WTC11 (cell line): ENCODE results near the gene PPP4R4. TPM values are rescaled to one million over a fixed set of nuclear protein-coding genes. Genes with fewer than 3 reads are reported as not detected.

Experiments used
- ATAC-seq: fragments of 200-7000 bp; cut with Tn5 transposase; 2 replicates; pipeline ENCODE4 v1.10.0; 2021; ENCODE audit warnings: mild to moderate bottlenecking, moderate library complexity
- CTCF ChIA-PET: fragments of 300-600 bp; sonication (Branson Sonifier 250); formaldehyde crosslinking; loops from one replicate; lab custom pipeline; 2021; ENCODE audit warnings: antibody characterized with exemption; lab: Charles Lee
- POLR2A ChIA-PET: fragments of 350-600 bp; sonication (Branson Sonifier 250); formaldehyde crosslinking; loops from one replicate; lab custom pipeline; 2021; ENCODE audit warnings: antibody characterized with exemption; lab: Charles Lee
- DNase-seq: peaks from one replicate; pipeline ENCODE4 v3.0.0; 2021; ENCODE audit warnings: low spot score
- H3K27ac Mint-ChIP-seq: 2 replicates; pipeline ENCODE4 v1.8.0; 2021; ENCODE audit warnings: mixed read lengths
- H3K27me3 Mint-ChIP-seq: 2 replicates; pipeline ENCODE4 v1.8.0; 2021; ENCODE audit warnings: low read depth, mild to moderate bottlenecking, moderate library complexity, mixed read lengths
- H3K36me3 Mint-ChIP-seq: 2 replicates; pipeline ENCODE4 v1.8.0; 2021; ENCODE audit warnings: mixed read lengths
- H3K4me1 Mint-ChIP-seq: 2 replicates; pipeline ENCODE4 v1.8.0; 2022; ENCODE audit warnings: mixed read lengths
- H3K4me3 Mint-ChIP-seq: 2 replicates; pipeline ENCODE4 v1.8.0; 2021; ENCODE audit warnings: mild to moderate bottlenecking, moderate library complexity, mixed read lengths
- H3K9me3 Mint-ChIP-seq: 2 replicates; pipeline ENCODE4 v1.8.0; 2021; ENCODE audit warnings: mixed read lengths
- CBFB ChIP-seq: sonication (generic); formaldehyde crosslinking; IDR thresholded peaks from 2 replicates; pipeline ENCODE4 v1.8.1; 2022; ENCODE audit warnings: mild to moderate bottlenecking, low read depth, missing genetic modification reagents
- CDX4 ChIP-seq: fragments of 250-450 bp; sonication (Bioruptor Pico); IDR thresholded peaks from 2 replicates; pipeline ENCODE4 v1.9.0; 2021; ENCODE audit warnings: moderate library complexity, mild to moderate bottlenecking, inconsistent platforms, borderline replicate concordance
- FOXP1 ChIP-seq: sonication (generic); formaldehyde crosslinking; IDR thresholded peaks from 2 replicates; pipeline ENCODE4 v1.8.0; 2022; ENCODE audit warnings: missing genetic modification reagents, mild to moderate bottlenecking, moderate library complexity, borderline replicate concordance
- HMGA2 ChIP-seq: fragments of 250-450 bp; sonication (Bioruptor Pico); IDR thresholded peaks from 2 replicates; pipeline ENCODE4 v1.4.0; 2021; ENCODE audit warnings: mild to moderate bottlenecking, moderate library complexity
- JUN ChIP-seq: sonication (generic); formaldehyde crosslinking; IDR thresholded peaks from 2 replicates; pipeline ENCODE4 v1.8.0; 2023; ENCODE audit warnings: mild to moderate bottlenecking, missing genetic modification reagents
- MXD4 ChIP-seq: fragments of 250-450 bp; sonication (Bioruptor Pico); IDR thresholded peaks from 2 replicates; pipeline ENCODE4 v1.8.0; 2021; ENCODE audit warnings: mild to moderate bottlenecking, moderate library complexity, borderline replicate concordance
- OVOL2 ChIP-seq: fragments of 250-450 bp; sonication (Bioruptor Pico); IDR thresholded peaks from 2 replicates; pipeline ENCODE4 v1.9.0; 2021; ENCODE audit warnings: mild to moderate bottlenecking, borderline replicate concordance
- ZBTB21 ChIP-seq: sonication (generic); formaldehyde crosslinking; IDR thresholded peaks from 2 replicates; pipeline ENCODE4 v1.8.1; 2023; ENCODE audit warnings: mild to moderate bottlenecking, missing genetic modification reagents, borderline replicate concordance
- ZNF317 ChIP-seq: sonication (generic); formaldehyde crosslinking; IDR thresholded peaks from 2 replicates; pipeline ENCODE4 v1.8.1; 2023; ENCODE audit warnings: low read depth, mild to moderate bottlenecking, moderate library complexity, missing genetic modification reagents, borderline replicate concordance
- total RNA-seq: library from RNA; stranded (reverse); gene quantifications from 3 replicates; pipeline ENCODE4 v1.2.3, GENCODE V29; 2021
- TF ChIP-seq, protein P1 (sequence below): fragments of 250-450 bp; sonication (Bioruptor Pico); conservative IDR thresholded peaks from 2 replicates; pipeline ENCODE4 v1.9.0; 2021; ENCODE audit warnings: mild to moderate bottlenecking
- TF ChIP-seq, protein P2 (sequence below): sonication (generic); formaldehyde crosslinking; IDR thresholded peaks from 2 replicates; pipeline ENCODE4 v1.8.1; 2023; ENCODE audit warnings: mild to moderate bottlenecking, missing genetic modification reagents
- TF ChIP-seq, protein P3 (sequence below): fragments of 250-450 bp; sonication (Bioruptor Pico); IDR thresholded peaks from 2 replicates; pipeline ENCODE4 v1.9.0; 2021; ENCODE audit warnings: mild to moderate bottlenecking, borderline replicate concordance
- TF ChIP-seq, protein P4 (sequence below): sonication (generic); formaldehyde crosslinking; IDR thresholded peaks from 2 replicates; pipeline ENCODE4 v1.8.1; 2023; ENCODE audit warnings: mild to moderate bottlenecking, moderate library complexity, missing genetic modification reagents

Gene PPP4R4
- total RNA-seq, 1 experiment from 2014 or later = 9.6 TPM

GRCh38 chr14:94124582-94125377 is 49.3 kb upstream of the PPP4R4 start:
- peaks cover 10% of the 10 kb centered on the region for H3K9me3 Mint-ChIP-seq
- ChIA-PET POLR2A (interaction anchor here (0.9 kb wide), 1 partner anchor 73 kb away, joined by 3 read pairs; no protein-coding TSS in a partner anchor), CTCF (interaction anchor here (0.6 to 1.6 kb wide), 2 partner anchors 12 to 89 kb away, joined by 3 to 5 read pairs; no protein-coding TSS in a partner anchor)
- peaks cover 7% of the 10 kb centered on the region for H3K4me1 Mint-ChIP-seq
- H3K36me3 Mint-ChIP-seq = no peaks in the 10 kb centered on the region
- peaks cover 18% of the 10 kb centered on the region for H3K27me3 Mint-ChIP-seq
- TF ChIP-seq, protein P1, sequence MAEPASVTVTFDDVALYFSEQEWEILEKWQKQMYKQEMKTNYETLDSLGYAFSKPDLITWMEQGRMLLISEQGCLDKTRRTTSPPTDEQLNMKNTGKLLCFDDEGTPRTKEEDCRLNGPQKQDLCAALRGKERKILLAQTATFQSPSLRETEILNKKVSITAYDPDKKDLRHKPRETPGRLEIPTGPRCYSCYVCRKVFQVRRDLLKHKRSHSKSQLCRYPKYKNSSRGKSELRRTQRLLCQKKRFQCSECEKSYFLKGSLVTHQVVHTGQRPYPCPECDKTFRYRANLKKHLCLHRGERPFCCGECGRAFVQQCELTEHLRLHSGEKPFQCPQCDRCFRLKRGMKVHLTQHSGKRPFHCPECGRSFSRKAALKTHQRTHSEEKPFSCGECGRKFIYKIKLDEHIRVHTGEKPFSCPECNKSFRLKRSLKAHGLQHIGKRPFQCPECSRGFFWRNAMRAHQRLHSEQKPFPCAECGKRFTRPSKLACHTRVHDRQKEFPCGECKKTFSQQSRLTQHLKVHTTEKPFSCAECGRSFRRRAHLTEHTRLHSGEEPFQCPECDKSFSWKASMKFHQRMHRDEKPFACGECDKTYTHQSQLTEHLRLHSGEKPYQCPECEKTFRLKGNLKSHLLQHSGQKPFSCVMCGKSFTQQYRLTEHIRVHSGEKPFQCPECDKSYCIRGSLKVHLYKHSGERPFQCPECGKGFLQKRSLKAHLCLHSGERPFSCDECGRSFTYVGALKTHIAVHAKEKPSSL (CRISPR knock-in tag) = no peak
- no peak for TF ChIP-seq HMGA2 (CRISPR knock-in tag)
- no peak for TF ChIP-seq ZBTB21 (CRISPR knock-in tag)
- no peak for TF ChIP-seq CBFB (CRISPR knock-in tag)
- no peak for TF ChIP-seq MXD4 (CRISPR knock-in tag)
- no peak for TF ChIP-seq JUN (CRISPR knock-in tag)
- TF ChIP-seq CDX4 (CRISPR knock-in tag) = no peak
- TF ChIP-seq, protein P2, sequence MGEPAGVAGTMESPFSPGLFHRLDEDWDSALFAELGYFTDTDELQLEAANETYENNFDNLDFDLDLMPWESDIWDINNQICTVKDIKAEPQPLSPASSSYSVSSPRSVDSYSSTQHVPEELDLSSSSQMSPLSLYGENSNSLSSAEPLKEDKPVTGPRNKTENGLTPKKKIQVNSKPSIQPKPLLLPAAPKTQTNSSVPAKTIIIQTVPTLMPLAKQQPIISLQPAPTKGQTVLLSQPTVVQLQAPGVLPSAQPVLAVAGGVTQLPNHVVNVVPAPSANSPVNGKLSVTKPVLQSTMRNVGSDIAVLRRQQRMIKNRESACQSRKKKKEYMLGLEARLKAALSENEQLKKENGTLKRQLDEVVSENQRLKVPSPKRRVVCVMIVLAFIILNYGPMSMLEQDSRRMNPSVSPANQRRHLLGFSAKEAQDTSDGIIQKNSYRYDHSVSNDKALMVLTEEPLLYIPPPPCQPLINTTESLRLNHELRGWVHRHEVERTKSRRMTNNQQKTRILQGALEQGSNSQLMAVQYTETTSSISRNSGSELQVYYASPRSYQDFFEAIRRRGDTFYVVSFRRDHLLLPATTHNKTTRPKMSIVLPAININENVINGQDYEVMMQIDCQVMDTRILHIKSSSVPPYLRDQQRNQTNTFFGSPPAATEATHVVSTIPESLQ (CRISPR knock-in tag) = no peak
- TF ChIP-seq, protein P3, sequence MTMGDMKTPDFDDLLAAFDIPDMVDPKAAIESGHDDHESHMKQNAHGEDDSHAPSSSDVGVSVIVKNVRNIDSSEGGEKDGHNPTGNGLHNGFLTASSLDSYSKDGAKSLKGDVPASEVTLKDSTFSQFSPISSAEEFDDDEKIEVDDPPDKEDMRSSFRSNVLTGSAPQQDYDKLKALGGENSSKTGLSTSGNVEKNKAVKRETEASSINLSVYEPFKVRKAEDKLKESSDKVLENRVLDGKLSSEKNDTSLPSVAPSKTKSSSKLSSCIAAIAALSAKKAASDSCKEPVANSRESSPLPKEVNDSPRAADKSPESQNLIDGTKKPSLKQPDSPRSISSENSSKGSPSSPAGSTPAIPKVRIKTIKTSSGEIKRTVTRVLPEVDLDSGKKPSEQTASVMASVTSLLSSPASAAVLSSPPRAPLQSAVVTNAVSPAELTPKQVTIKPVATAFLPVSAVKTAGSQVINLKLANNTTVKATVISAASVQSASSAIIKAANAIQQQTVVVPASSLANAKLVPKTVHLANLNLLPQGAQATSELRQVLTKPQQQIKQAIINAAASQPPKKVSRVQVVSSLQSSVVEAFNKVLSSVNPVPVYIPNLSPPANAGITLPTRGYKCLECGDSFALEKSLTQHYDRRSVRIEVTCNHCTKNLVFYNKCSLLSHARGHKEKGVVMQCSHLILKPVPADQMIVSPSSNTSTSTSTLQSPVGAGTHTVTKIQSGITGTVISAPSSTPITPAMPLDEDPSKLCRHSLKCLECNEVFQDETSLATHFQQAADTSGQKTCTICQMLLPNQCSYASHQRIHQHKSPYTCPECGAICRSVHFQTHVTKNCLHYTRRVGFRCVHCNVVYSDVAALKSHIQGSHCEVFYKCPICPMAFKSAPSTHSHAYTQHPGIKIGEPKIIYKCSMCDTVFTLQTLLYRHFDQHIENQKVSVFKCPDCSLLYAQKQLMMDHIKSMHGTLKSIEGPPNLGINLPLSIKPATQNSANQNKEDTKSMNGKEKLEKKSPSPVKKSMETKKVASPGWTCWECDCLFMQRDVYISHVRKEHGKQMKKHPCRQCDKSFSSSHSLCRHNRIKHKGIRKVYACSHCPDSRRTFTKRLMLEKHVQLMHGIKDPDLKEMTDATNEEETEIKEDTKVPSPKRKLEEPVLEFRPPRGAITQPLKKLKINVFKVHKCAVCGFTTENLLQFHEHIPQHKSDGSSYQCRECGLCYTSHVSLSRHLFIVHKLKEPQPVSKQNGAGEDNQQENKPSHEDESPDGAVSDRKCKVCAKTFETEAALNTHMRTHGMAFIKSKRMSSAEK = no peak
- TF ChIP-seq ZNF317 (CRISPR knock-in tag) = no peak
- TF ChIP-seq FOXP1 = no peak
- TF ChIP-seq, protein P4, sequence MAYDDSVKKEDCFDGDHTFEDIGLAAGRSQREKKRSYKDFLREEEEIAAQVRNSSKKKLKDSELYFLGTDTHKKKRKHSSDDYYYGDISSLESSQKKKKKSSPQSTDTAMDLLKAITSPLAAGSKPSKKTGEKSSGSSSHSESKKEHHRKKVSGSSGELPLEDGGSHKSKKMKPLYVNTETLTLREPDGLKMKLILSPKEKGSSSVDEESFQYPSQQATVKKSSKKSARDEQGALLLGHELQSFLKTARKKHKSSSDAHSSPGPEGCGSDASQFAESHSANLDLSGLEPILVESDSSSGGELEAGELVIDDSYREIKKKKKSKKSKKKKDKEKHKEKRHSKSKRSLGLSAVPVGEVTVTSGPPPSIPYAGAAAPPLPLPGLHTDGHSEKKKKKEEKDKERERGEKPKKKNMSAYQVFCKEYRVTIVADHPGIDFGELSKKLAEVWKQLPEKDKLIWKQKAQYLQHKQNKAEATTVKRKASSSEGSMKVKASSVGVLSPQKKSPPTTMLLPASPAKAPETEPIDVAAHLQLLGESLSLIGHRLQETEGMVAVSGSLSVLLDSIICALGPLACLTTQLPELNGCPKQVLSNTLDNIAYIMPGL (CRISPR knock-in tag) = no peak
- TF ChIP-seq OVOL2 (CRISPR knock-in tag) = no peak
- TF ChIP-seq, all 79 proteins: peak for 0
- DNase-seq (no peak), ATAC-seq (no peak)
- Mint-ChIP-seq H3K27ac (no peak overlapping the region), H3K4me3 (no peak overlapping the region)
